Mesothelial cell of epicardium (in vitro differentiated cells): ENCODE data around the gene HELLS. TPM values are rescaled to one million over a fixed set of nuclear protein-coding genes. Genes with fewer than 3 reads are reported as not detected.
A peak's percentile ranks its signal among the peaks of the same experiment; 100 is the strongest.
"Not testable (repeated sequence)": the region's sequence is repeated elsewhere in the genome, so short reads cannot be mapped to it uniquely, and the experiment has no call there.

Experiments used
- DNase-seq, 2 experiments: peaks; one replicate each; pipeline ENCODE4 v3.0.0; 2021; ENCODE audit warnings: low spot score in 2 of 2; ENCODE audit not compliant: unreplicated experiment in 2 of 2
- H3K27ac Mint-ChIP-seq: 2 replicates; pipeline ENCODE4 v1.8.0; 2021; ENCODE audit warnings: mixed read lengths
- H3K27me3 Mint-ChIP-seq: 2 replicates; pipeline ENCODE4 v1.8.0; 2021; ENCODE audit warnings: low read depth, mixed read lengths
- H3K36me3 Mint-ChIP-seq: 2 replicates; pipeline ENCODE4 v1.8.0; 2021; ENCODE audit warnings: mixed read lengths
- H3K4me1 Mint-ChIP-seq: 2 replicates; pipeline ENCODE4 v1.8.0; 2021; ENCODE audit warnings: mixed read lengths
- H3K4me3 Mint-ChIP-seq: 2 replicates; pipeline ENCODE4 v1.8.0; 2021; ENCODE audit warnings: mild to moderate bottlenecking, moderate library complexity, mixed read lengths
- H3K9me3 Mint-ChIP-seq: 2 replicates; pipeline ENCODE4 v1.8.0; 2021; ENCODE audit warnings: mixed read lengths
- CTCF ChIP-seq: fragments of 200-600 bp; sonication (generic); IDR thresholded peaks from one replicate; pipeline ENCODE4 v1.5.0; 2021; ENCODE audit warnings: antibody characterized with exemption; ENCODE audit not compliant: unreplicated experiment
- total RNA-seq: library from RNA; stranded (reverse); gene quantifications from 3 replicates; pipeline ENCODE4 v1.2.1, GENCODE V29; 2021

Gene HELLS
- total RNA-seq, 1 donor from 2014 or later = 67.4 TPM

GRCh38 chr10:94627511-94627910, 81.9 kb downstream of the HELLS start:
- Mint-ChIP-seq H3K9me3 (peaks cover 4% of the 10 kb centered on the region), H3K27ac (no peak overlapping the region), H3K4me3 (no peak overlapping the region), H3K27me3 (no peaks in the 10 kb centered on the region), H3K36me3 (peaks cover 1% of the 10 kb centered on the region), H3K4me1 (peaks cover 23% of the 10 kb centered on the region)
- TF ChIP-seq CTCF = no peak
- DNase-seq = no peak

GRCh38 chr10:94630017-94630688, 84.6 kb downstream of the HELLS start:
- Mint-ChIP-seq H3K4me1 (peaks cover 13% of the 10 kb centered on the region), H3K36me3 (peaks cover 1% of the 10 kb centered on the region), H3K27me3 (no peaks in the 10 kb centered on the region), H3K27ac (no peak overlapping the region), H3K4me3 (no peak overlapping the region), H3K9me3 (peaks cover 21% of the 10 kb centered on the region)
- no peak for DNase-seq
- peak; percentile 86 for TF ChIP-seq CTCF

- Mint-ChIP-seq H3K36me3 (peaks cover 1% of the 10 kb centered on the region), H3K9me3 (peaks cover 32% of the 10 kb centered on the region), H3K27me3 (no peaks in the 10 kb centered on the region), H3K4me1 (peaks cover 13% of the 10 kb centered on the region), H3K27ac (no peak overlapping the region), H3K4me3 (no peak overlapping the region)
- no peak for DNase-seq
- no peak for TF ChIP-seq CTCF
Observed at GRCh38 chr10:94631077-94631875, 85.7 kb downstream of the HELLS start.

GRCh38 chr10:94632954-94633353, 87.4 kb downstream of the HELLS start:
- peaks cover 2% of the 10 kb centered on the region for H3K4me1 Mint-ChIP-seq
- DNase-seq = no peak
- no peak overlapping the region for H3K4me3 Mint-ChIP-seq
- no peak overlapping the region for H3K27ac Mint-ChIP-seq
- peaks cover 6% of the 10 kb centered on the region for H3K36me3 Mint-ChIP-seq
- no peak for TF ChIP-seq CTCF
- peaks cover 49% of the 10 kb centered on the region for H3K9me3 Mint-ChIP-seq
- H3K27me3 Mint-ChIP-seq = no peaks in the 10 kb centered on the region

- not testable (repeated sequence) for DNase-seq, H3K4me1 Mint-ChIP-seq, H3K27me3 Mint-ChIP-seq, H3K4me3 Mint-ChIP-seq, H3K27ac Mint-ChIP-seq
- Mint-ChIP-seq H3K36me3 (peaks cover 11% of the 10 kb centered on the region), H3K9me3 (peaks cover 50% of the 10 kb centered on the region)
Observed at GRCh38 chr10:94638097-94638496, 92.5 kb downstream of the HELLS start.

GRCh38 chr10:94639902-94640301, 94.3 kb downstream of the HELLS start:
- TF ChIP-seq CTCF = no peak
- Mint-ChIP-seq H3K4me1 (peaks cover 8% of the 10 kb centered on the region), H3K27me3 (no peaks in the 10 kb centered on the region), H3K27ac (no peak overlapping the region), H3K4me3 (no peak overlapping the region), H3K36me3 (peaks cover 11% of the 10 kb centered on the region), H3K9me3 (peaks cover 39% of the 10 kb centered on the region)
- DNase-seq = no peak
